Psoas muscle (tissue), 8 donors: ENCODE measurements around the gene PRMT5. TPM values are rescaled to one million over a fixed set of nuclear protein-coding genes. Genes with fewer than 3 reads are reported as not detected.
"Not testable (repeated sequence)": the region's sequence is repeated elsewhere in the genome, so short reads cannot be mapped to it uniquely, and the experiment has no call there.

Experiments
- ATAC-seq, 4 donors: fragments of 200-7000 bp; cut with Tn5 transposase; one replicate each; pipeline ENCODE4 v1.9.1; 2020; ENCODE audit warnings: moderate library complexity in 3 of 4, mild to moderate bottlenecking in 2 of 4
- DNase-seq, 2 donors: peaks; one replicate each; pipeline ENCODE4 v3.0.0-alpha.2; 2020
- H3K27ac ChIP-seq: fragments of 200-600 bp; one replicate; pipeline ENCODE4 v1.8.0; 2022
- H3K27me3 ChIP-seq, 3 donors: fragments of 200-600 bp in 1 of 3; one replicate each; pipeline versions ENCODE4 v1.6.1 to v1.8.0; 2013 to 2022; ENCODE audit warnings: low read length in 2 of 3, mild to moderate bottlenecking in 2 of 3, moderate library complexity in 1 of 3; ENCODE audit not compliant: insufficient read depth in 3 of 3
- H3K36me3 ChIP-seq, 2 donors: fragments of 200-600 bp in 1 of 2; one replicate each; pipeline versions ENCODE4 v1.6.1 to v1.8.0; 2013 to 2022; ENCODE audit warnings: low read depth in 1 of 2, mild to moderate bottlenecking in 1 of 2, moderate library complexity in 1 of 2; ENCODE audit not compliant: insufficient read depth in 1 of 2
- H3K4me1 ChIP-seq: fragments of 200-600 bp; one replicate; pipeline ENCODE4 v1.8.0; 2022
- H3K4me3 ChIP-seq: fragments of 200-600 bp; one replicate; pipeline ENCODE4 v1.8.0; 2022; ENCODE audit warnings: mild to moderate bottlenecking
- H3K9me3 ChIP-seq: fragments of 200-600 bp; one replicate; pipeline ENCODE4 v1.8.0; 2022
- WGBS, 3 donors: extraction: QIAGEN DNeasy Blood & Tissue Kit; methylation state at CpG; one replicate each; pipeline versions ENCODE4 v1.1.6 to v1.1.7; 2013; 5-methylcytosine and 5-hydroxymethylcytosine counted together
- intact Hi-C, 2 donors: fragments of 100-400 bp; cut with DNase I; formaldehyde crosslinking; loops; one replicate each; pipeline versions ENCODE4 v1.11.0 to v1.14.2; 2022
- polyA plus RNA-seq, 3 donors: library from polyadenylated mRNA; stranded (reverse); fragments of 200-250 nt; gene quantifications; one replicate each; pipeline ENCODE4 v1.2.3, GENCODE V29; 2013
- total RNA-seq, 4 donors: library from RNA; stranded (reverse); fragmentation: NEBNext Ultra II Directional in 2 of 4; extraction: Animal tissue kit (Norgen Biotek cat#: 25700) in 2 of 4; gene quantifications; one replicate each; pipeline versions ENCODE4 v1.2.1 to v1.2.4, GENCODE V29; 2021 to 2023
- TF ChIP-seq, protein P1 (sequence below): fragments of 200-600 bp; IDR thresholded peaks from one replicate; pipeline ENCODE4 v1.8.0; 2022; ENCODE audit warnings: antibody characterized with exemption
- donor health status: healthy with polysubstance abuse.
- donor health status: DM: no; HTN: no; CAD: no; lungs with moderate emphysema.
- donor health status: Bipolar disorder and iron deficiency.
- donor health status: healthy.
- donor health status: DM: yes; HTN: yes; CAD: no.
- donor health status: DM: no; HTN: no; CAD: no.
- donor health status: DM: no; HTN: no; CAD: no.
- donor health status: DM: yes; HTN: yes; CAD: no.

Gene PRMT5
- total and polyA plus RNA-seq, 7 donors: 45.3 to 99.5 (median 76.1) TPM

DNA sequence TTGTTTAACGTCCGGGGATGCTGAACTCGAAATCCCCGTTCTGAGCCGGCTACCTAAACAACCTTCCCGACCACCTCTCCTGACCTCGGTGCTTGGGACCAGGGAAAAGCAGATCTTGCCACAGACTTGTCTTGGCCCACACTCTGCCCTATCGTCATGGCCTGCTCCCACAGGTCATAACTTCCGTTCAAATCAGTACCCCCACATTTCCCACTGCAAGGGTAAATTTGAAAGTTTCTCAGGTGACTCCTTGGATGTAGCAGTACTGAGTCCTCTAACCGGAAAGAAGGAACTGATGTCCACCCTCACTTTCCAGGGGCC is 9.6 kb downstream of the PRMT5 start:
- TF ChIP-seq, protein P1, sequence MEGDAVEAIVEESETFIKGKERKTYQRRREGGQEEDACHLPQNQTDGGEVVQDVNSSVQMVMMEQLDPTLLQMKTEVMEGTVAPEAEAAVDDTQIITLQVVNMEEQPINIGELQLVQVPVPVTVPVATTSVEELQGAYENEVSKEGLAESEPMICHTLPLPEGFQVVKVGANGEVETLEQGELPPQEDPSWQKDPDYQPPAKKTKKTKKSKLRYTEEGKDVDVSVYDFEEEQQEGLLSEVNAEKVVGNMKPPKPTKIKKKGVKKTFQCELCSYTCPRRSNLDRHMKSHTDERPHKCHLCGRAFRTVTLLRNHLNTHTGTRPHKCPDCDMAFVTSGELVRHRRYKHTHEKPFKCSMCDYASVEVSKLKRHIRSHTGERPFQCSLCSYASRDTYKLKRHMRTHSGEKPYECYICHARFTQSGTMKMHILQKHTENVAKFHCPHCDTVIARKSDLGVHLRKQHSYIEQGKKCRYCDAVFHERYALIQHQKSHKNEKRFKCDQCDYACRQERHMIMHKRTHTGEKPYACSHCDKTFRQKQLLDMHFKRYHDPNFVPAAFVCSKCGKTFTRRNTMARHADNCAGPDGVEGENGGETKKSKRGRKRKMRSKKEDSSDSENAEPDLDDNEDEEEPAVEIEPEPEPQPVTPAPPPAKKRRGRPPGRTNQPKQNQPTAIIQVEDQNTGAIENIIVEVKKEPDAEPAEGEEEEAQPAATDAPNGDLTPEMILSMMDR: no peak
- Histone ChIP-seq H3K27ac (peak overlapping the region; percentile 98), H3K27me3 (no peaks in the 10 kb centered on the region), H3K4me1 (peaks cover 15% of the 10 kb centered on the region), H3K4me3 (peak overlapping the region; percentile 98), H3K36me3 (peaks cover 9 to 49% of the 10 kb centered on the region in 2 donors), H3K9me3 (no peaks in the 10 kb centered on the region)
- DNase-seq (no peak), ATAC-seq (peak in 1 of 4 donors; percentile 14)
- 8 to 10% (median 8%) methylated on average over 10 of the region's 10 CpGs for WGBS, 3 donors
- intact Hi-C loops: loop anchor here in 1 of 2 donors (5.0 kb wide), 2 partner anchors 47 to 1518 kb away; partner anchors contain the start of gene LRP10

DNA sequence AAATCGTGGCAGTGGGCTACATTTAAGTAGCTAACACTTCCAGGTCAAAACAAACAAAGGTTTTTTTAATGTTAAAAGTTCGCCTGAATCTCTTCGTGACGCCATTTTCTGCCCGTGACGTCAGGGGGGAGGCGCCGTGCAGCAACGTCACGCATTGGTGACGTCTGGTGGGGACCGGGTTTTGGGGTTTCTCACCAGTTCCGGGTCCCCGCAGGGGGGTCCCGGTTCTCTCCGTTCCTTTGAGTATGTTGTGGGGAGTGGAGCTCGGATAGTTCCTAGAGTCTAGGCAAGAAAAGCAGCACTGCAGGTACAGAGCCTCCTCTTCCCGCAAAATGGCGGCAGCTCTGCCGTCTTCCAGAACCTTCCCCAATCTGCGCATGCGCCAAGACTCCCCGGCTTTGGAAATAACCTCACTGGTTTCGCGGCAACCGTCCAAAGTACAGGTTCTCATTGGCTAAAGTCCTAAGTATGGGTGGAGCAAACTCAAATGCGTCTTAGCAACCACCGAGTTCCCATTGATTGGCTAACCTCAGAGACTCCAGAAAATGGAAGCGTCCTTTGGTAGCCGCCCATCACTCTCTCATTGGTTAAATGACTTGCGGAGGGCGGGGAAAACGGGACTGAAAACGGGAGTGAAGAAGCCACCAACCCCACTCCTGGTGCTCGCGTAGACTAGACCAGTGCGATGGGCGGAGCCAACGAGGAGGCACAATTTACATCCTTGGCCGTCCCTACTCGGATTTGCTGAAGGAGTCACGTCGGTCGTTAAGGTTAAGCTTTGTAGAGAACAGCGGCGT is 10.2 kb downstream of the PRMT5 start, which contains the start of gene RBM23:
RBM23 (minus strand) TSS at position 346 of the 797 bp plus-strand sequence.
- peaks cover 15% of the 10 kb centered on the region for H3K4me1 ChIP-seq
- peak within 1 kb of the TSS; percentile 98 for H3K27ac ChIP-seq
- H3K36me3 ChIP-seq: peaks cover 9 to 44% of the 10 kb centered on the region in 2 donors
- no peaks in the 10 kb centered on the region for H3K27me3 ChIP-seq
- 0% methylated on average over 46 of the region's 46 CpGs for WGBS, 3 donors
- intact Hi-C loops: loop anchor here in 1 of 2 donors (5.0 kb wide), 2 partner anchors 47 to 1518 kb away; partner anchors contain the start of gene LRP10
- ATAC-seq (peak; percentile 92 to 94 (median 94)), DNase-seq (peak; percentile 100)
- no peaks in the 10 kb centered on the region for H3K9me3 ChIP-seq
- TF ChIP-seq, protein P1: no peak
- peak within 1 kb of the TSS; percentile 98 for H3K4me3 ChIP-seq

DNA sequence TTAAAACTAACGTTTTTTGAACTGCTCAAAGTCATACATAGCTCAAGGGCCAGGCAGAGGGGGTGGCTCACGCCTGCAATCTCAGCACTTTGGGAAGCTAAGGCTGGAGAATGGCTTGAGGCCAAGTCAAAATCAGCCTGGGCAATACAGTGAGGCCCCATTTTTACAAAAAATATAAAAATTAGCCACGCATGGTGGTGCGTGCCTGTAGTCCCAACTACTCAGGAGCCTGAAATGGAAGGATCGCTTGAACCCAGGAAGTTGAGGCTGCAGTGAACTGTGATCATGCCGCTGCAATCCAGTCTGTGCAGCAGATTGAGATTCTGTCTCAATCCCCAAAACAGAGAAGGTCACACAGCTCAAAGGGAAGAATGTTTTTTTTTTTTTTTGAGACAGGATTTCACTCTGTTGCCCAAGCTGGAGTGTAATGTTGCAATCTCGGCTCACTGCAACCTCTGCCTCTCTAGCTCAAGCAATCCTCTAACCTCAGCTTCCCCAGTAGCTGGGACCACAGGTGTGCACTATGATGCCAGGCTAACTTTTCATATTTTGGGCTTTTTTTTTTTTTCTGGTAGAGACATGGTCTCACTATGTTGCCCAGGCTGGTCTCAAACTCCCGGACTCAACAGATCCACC is 13.2 kb downstream of the PRMT5 start:
- Histone ChIP-seq H3K9me3 (no peaks in the 10 kb centered on the region), H3K27me3 (no peaks in the 10 kb centered on the region), H3K4me1 (peaks cover 29% of the 10 kb centered on the region), H3K27ac (no peak overlapping the region), H3K4me3 (no peak overlapping the region), H3K36me3 (peaks cover 0 to 31% of the 10 kb centered on the region in 2 donors)
- peak in 1 of 2 donors; percentile 38 for DNase-seq
- intact Hi-C loops: loop anchor here in 1 of 2 donors (5.0 kb wide), 2 partner anchors 44 to 1521 kb away; partner anchors contain the start of gene LRP10
- 76 to 84% (median 80%) methylated on average over 8 of the region's 8 CpGs for WGBS, 3 donors
- no peak for ATAC-seq
- TF ChIP-seq, protein P1: no peak

DNA sequence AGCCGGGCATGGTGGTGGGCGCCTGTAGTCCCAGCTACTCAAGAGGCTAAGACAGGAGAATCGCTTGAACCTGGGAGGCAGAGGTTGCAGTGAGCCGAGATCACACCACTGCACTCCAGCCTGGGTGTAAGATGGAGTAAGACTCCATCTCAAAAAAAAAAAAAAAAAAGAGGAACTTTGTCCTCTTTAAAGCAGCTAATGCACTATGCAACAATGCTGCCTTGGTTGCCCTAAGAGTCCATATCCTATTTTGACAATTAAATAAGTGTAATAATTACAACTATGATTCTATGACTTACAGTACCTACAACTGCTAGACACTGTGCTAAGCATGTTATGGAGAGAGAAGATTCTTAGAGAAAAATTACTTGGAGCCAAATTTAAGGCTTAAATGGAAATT is 14.3 kb downstream of the PRMT5 start:
- not testable (repeated sequence) for H3K27me3 ChIP-seq, H3K4me3 ChIP-seq, ATAC-seq, DNase-seq, H3K9me3 ChIP-seq, H3K27ac ChIP-seq
- intact Hi-C loops: loop anchor here in 1 of 2 donors (5.0 kb wide), 2 partner anchors 43 to 1522 kb away; partner anchors contain the start of gene LRP10
- peaks cover 31% of the 10 kb centered on the region for H3K4me1 ChIP-seq
- H3K36me3 ChIP-seq: peaks cover 0 to 30% of the 10 kb centered on the region in 2 donors
- WGBS, 3 donors: 92 to 96% (median 94%) methylated on average over 4 of the region's 4 CpGs

DNA sequence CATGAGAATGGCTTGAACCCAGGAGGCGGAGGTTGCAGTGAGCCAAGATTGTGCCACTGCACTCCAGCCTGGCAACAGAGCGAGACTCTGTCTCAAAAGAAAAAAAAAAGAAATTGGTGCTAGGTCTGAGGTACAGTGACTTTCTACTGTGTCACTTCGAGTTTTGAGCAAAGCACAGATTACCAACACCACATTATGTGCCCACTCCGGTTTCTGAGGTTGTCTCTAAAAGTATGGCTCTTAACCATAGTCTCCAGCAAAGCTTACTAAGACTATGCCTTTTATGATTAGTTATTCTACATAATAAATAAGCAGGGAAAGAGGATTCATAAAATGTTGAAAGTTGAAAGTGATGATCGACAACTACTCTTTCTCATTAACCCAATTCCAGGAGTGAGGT is 18.3 kb downstream of the PRMT5 start:
- ATAC-seq (no peak), DNase-seq (no peak)
- WGBS, 3 donors: 81 to 90% (median 81%) methylated on average over 5 of the region's 5 CpGs
- Histone ChIP-seq H3K36me3 (peaks cover 0 to 69% of the 10 kb centered on the region in 2 donors), H3K4me1 (peaks cover 20% of the 10 kb centered on the region), H3K9me3 (no peaks in the 10 kb centered on the region), H3K27ac (no peak overlapping the region), H3K27me3 (no peaks in the 10 kb centered on the region), H3K4me3 (no peak overlapping the region)
- TF ChIP-seq, protein P1: no peak
- intact Hi-C loops: no loop called here
